ENCODE results near the gene ADAM17. TPM values are rescaled to one million over a fixed set of nuclear protein-coding genes. Genes with fewer than 3 reads are reported as not detected.
"Not testable (repeated sequence)": the region's sequence is repeated elsewhere in the genome, so short reads cannot be mapped to it uniquely, and the experiment has no call there.

ADAM17 gene
- total RNA-seq, 1 experiment from 2014 or later: 17.1 TPM

- no peak for DNase-seq (ENCODE audit: low read depth)
- in situ Hi-C loops (cut with HindIII; ENCODE audit: low pct_unique_long_range_greater_than_20kb, low sequenced_read_pairs): no loop called here
Measured at GRCh38 chr2:9535177-9535576, 20.5 kb downstream of the ADAM17 start.

GRCh38 chr2:9533663-9534062 lies 22.0 kb downstream of the ADAM17 start:
- no peak for DNase-seq (ENCODE audit: low read depth)
- in situ Hi-C loops (cut with HindIII; ENCODE audit: low pct_unique_long_range_greater_than_20kb, low sequenced_read_pairs): no loop called here

GRCh38 chr2:9532421-9532820 lies 23.2 kb downstream of the ADAM17 start:
- in situ Hi-C loops (cut with HindIII; ENCODE audit: low pct_unique_long_range_greater_than_20kb, low sequenced_read_pairs): no loop called here

GRCh38 chr2:9527995-9528787 lies 27.4 kb downstream of the ADAM17 start:
- no peak for DNase-seq (ENCODE audit: low read depth)
- in situ Hi-C loops (cut with HindIII; ENCODE audit: low pct_unique_long_range_greater_than_20kb, low sequenced_read_pairs): no loop called here

More at GRCh38 chr2:9532421-9532820, 23.2 kb downstream of the ADAM17 start:
- no peak for DNase-seq (ENCODE audit: low read depth)

GRCh38 chr2:9525266-9525665 lies 30.4 kb downstream of the ADAM17 start:
- DNase-seq (ENCODE audit: low read depth): no peak
- in situ Hi-C loops (cut with HindIII; ENCODE audit: low pct_unique_long_range_greater_than_20kb, low sequenced_read_pairs): no loop called here

- in situ Hi-C loops (cut with HindIII; ENCODE audit: low pct_unique_long_range_greater_than_20kb, low sequenced_read_pairs): no loop called here
- DNase-seq (ENCODE audit: low read depth): no peak
Measured at GRCh38 chr2:9524291-9524690, 31.3 kb downstream of the ADAM17 start.

GRCh38 chr2:9519250-9519649 lies 36.4 kb downstream of the ADAM17 start:
- in situ Hi-C loops (cut with HindIII; ENCODE audit: low pct_unique_long_range_greater_than_20kb, low sequenced_read_pairs): no loop called here
- no peak for DNase-seq (ENCODE audit: low read depth)

- in situ Hi-C loops (cut with HindIII; ENCODE audit: low pct_unique_long_range_greater_than_20kb, low sequenced_read_pairs): no loop called here
- DNase-seq (ENCODE audit: low read depth): no peak
Measured at GRCh38 chr2:9518780-9519179, 36.9 kb downstream of the ADAM17 start.

- no peak for DNase-seq (ENCODE audit: low read depth)
- in situ Hi-C loops (cut with HindIII; ENCODE audit: low pct_unique_long_range_greater_than_20kb, low sequenced_read_pairs): no loop called here
Measured at GRCh38 chr2:9518163-9518562, 37.5 kb downstream of the ADAM17 start.

- in situ Hi-C loops (cut with HindIII; ENCODE audit: low pct_unique_long_range_greater_than_20kb, low sequenced_read_pairs): no loop called here
Measured at GRCh38 chr2:9517118-9517782, 38.4 kb downstream of the ADAM17 start.

GRCh38 chr2:9513946-9514345 lies 41.7 kb downstream of the ADAM17 start:
- in situ Hi-C loops (cut with HindIII; ENCODE audit: low pct_unique_long_range_greater_than_20kb, low sequenced_read_pairs); DNase-seq (ENCODE audit: low read depth): not testable (repeated sequence)

More at GRCh38 chr2:9517118-9517782, 38.4 kb downstream of the ADAM17 start:
- no peak for DNase-seq (ENCODE audit: low read depth)

- in situ Hi-C loops (cut with HindIII; ENCODE audit: low pct_unique_long_range_greater_than_20kb, low sequenced_read_pairs): no loop called here
- no peak for DNase-seq (ENCODE audit: low read depth)
Measured at GRCh38 chr2:9508931-9509330, 46.7 kb downstream of the ADAM17 start.

GRCh38 chr2:9498210-9498609 lies 57.4 kb downstream of the ADAM17 start:
- in situ Hi-C loops (cut with HindIII; ENCODE audit: low pct_unique_long_range_greater_than_20kb, low sequenced_read_pairs): no loop called here

GRCh38 chr2:9497017-9497416 lies 58.6 kb downstream of the ADAM17 start:
- DNase-seq (ENCODE audit: low read depth): no peak

More at GRCh38 chr2:9498210-9498609, 57.4 kb downstream of the ADAM17 start:
- DNase-seq (ENCODE audit: low read depth): no peak

GRCh38 chr2:9494081-9494480 lies 61.5 kb downstream of the ADAM17 start:
- in situ Hi-C loops (cut with HindIII; ENCODE audit: low pct_unique_long_range_greater_than_20kb, low sequenced_read_pairs): no loop called here
- DNase-seq (ENCODE audit: low read depth): no peak

More at GRCh38 chr2:9497017-9497416, 58.6 kb downstream of the ADAM17 start:
- in situ Hi-C loops (cut with HindIII; ENCODE audit: low pct_unique_long_range_greater_than_20kb, low sequenced_read_pairs): no loop called here

GRCh38 chr2:9493478-9493877 lies 62.2 kb downstream of the ADAM17 start:
- in situ Hi-C loops (cut with HindIII; ENCODE audit: low pct_unique_long_range_greater_than_20kb, low sequenced_read_pairs): no loop called here
- DNase-seq (ENCODE audit: low read depth): no peak

GRCh38 chr2:9492927-9493326 lies 62.7 kb downstream of the ADAM17 start:
- in situ Hi-C loops (cut with HindIII; ENCODE audit: low pct_unique_long_range_greater_than_20kb, low sequenced_read_pairs): no loop called here
- no peak for DNase-seq (ENCODE audit: low read depth)

- no peak for DNase-seq (ENCODE audit: low read depth)
- in situ Hi-C loops (cut with HindIII; ENCODE audit: low pct_unique_long_range_greater_than_20kb, low sequenced_read_pairs): no loop called here
Measured at GRCh38 chr2:9490789-9491188, 64.8 kb downstream of the ADAM17 start.

Data from Caki2 (cell line).